Activated T-helper 2 cell treated with anti-CD3 and anti-CD28 coated beads, Interferon-gamma antibody, Interleukin-2, Interleukin-4, amounts not matched to agents 10 μg/mL and 5 μg/mL and 100 μg/mL, durations not matched to agents 14 hours and 24 hours and 36 hours (primary cell): ENCODE measurements around the gene NLN. TPM values are rescaled to one million over a fixed set of nuclear protein-coding genes. Genes with fewer than 3 reads are reported as not detected.
"Not testable (repeated sequence)": the region's sequence is repeated elsewhere in the genome, so short reads cannot be mapped to it uniquely, and the experiment has no call there.

Experiments used
- DNase-seq: peaks from one replicate; pipeline ENCODE4 v3.0.0; 2021; ENCODE audit warnings: low spot score
- H3K27ac Mint-ChIP-seq: one replicate; pipeline ENCODE4 v1.8.0; 2021; ENCODE audit warnings: mixed read lengths
- H3K27me3 Mint-ChIP-seq: one replicate; pipeline ENCODE4 v1.8.0; 2021; ENCODE audit warnings: low read depth, mixed read lengths
- H3K36me3 Mint-ChIP-seq: one replicate; pipeline ENCODE4 v1.8.0; 2021; ENCODE audit warnings: low read depth, mixed read lengths
- H3K4me1 Mint-ChIP-seq: one replicate; pipeline ENCODE4 v1.8.0; 2021; ENCODE audit warnings: low read depth, mixed read lengths
- H3K4me3 Mint-ChIP-seq: one replicate; pipeline ENCODE4 v1.8.0; 2021; ENCODE audit warnings: low read depth, mild to moderate bottlenecking, moderate library complexity, mixed read lengths
- H3K9me3 Mint-ChIP-seq: one replicate; pipeline ENCODE4 v1.8.0; 2021; ENCODE audit warnings: mixed read lengths
- intact Hi-C: fragments of 100-400 bp; cut with micrococcal nuclease; formaldehyde crosslinking; loops from one replicate; pipeline ENCODE4 v1.15.1; 2023
- total RNA-seq: library from RNA; stranded (reverse); gene quantifications from 2 replicates; pipeline ENCODE4 v1.2.3, GENCODE V29; 2022

NLN gene
- total RNA-seq, 1 donor from 2014 or later, result 22.5 TPM

GRCh38 chr5:65862384-65862783 is 140.4 kb downstream of the NLN start:
- Mint-ChIP-seq H3K4me1 (peaks cover 8% of the 10 kb centered on the region), H3K27me3 (peaks cover 6% of the 10 kb centered on the region), H3K4me3 (no peak overlapping the region), H3K36me3 (no peaks in the 10 kb centered on the region), H3K27ac (no peak overlapping the region), H3K9me3 (no peaks in the 10 kb centered on the region)
- intact Hi-C loops, result no loop called here
- no peak for DNase-seq

- intact Hi-C loops, result no loop called here
- peaks cover 11% of the 10 kb centered on the region for H3K4me1 Mint-ChIP-seq
- no peaks in the 10 kb centered on the region for H3K36me3 Mint-ChIP-seq
- peaks cover 5% of the 10 kb centered on the region for H3K27me3 Mint-ChIP-seq
- no peak for DNase-seq
- H3K27ac Mint-ChIP-seq, result no peak overlapping the region
- H3K4me3 Mint-ChIP-seq, result no peak overlapping the region
- H3K9me3 Mint-ChIP-seq, result no peaks in the 10 kb centered on the region
Observed at GRCh38 chr5:65863747-65864146, 141.7 kb downstream of the NLN start.

- H3K4me3 Mint-ChIP-seq, result no peak overlapping the region
- H3K27ac Mint-ChIP-seq, result no peak overlapping the region
- peaks cover 4% of the 10 kb centered on the region for H3K27me3 Mint-ChIP-seq
- H3K9me3 Mint-ChIP-seq, result peaks cover 5% of the 10 kb centered on the region
- intact Hi-C loops, result no loop called here
- no peaks in the 10 kb centered on the region for H3K36me3 Mint-ChIP-seq
- no peak for DNase-seq
- H3K4me1 Mint-ChIP-seq, result peaks cover 11% of the 10 kb centered on the region
Observed at GRCh38 chr5:65866837-65867521, 145.0 kb downstream of the NLN start.

- Mint-ChIP-seq H3K9me3 (peaks cover 5% of the 10 kb centered on the region), H3K36me3 (no peaks in the 10 kb centered on the region), H3K4me1 (peaks cover 11% of the 10 kb centered on the region), H3K27ac (no peak overlapping the region), H3K4me3 (no peak overlapping the region), H3K27me3 (peaks cover 2% of the 10 kb centered on the region)
- DNase-seq, result no peak
- intact Hi-C loops, result no loop called here
Observed at GRCh38 chr5:65867542-65868195, 145.7 kb downstream of the NLN start.

GRCh38 chr5:65868509-65868908 is 146.5 kb downstream of the NLN start:
- intact Hi-C loops, result no loop called here
- peaks cover 5% of the 10 kb centered on the region for H3K9me3 Mint-ChIP-seq
- no peak overlapping the region for H3K4me3 Mint-ChIP-seq
- peaks cover 11% of the 10 kb centered on the region for H3K4me1 Mint-ChIP-seq
- no peaks in the 10 kb centered on the region for H3K27me3 Mint-ChIP-seq
- no peaks in the 10 kb centered on the region for H3K36me3 Mint-ChIP-seq
- no peak overlapping the region for H3K27ac Mint-ChIP-seq
- no peak for DNase-seq

- H3K36me3 Mint-ChIP-seq, result no peaks in the 10 kb centered on the region
- H3K9me3 Mint-ChIP-seq, result peaks cover 5% of the 10 kb centered on the region
- H3K4me3 Mint-ChIP-seq, result no peak overlapping the region
- H3K27ac Mint-ChIP-seq, result no peak overlapping the region
- no peaks in the 10 kb centered on the region for H3K27me3 Mint-ChIP-seq
- intact Hi-C loops, result no loop called here
- no peak for DNase-seq
- peaks cover 11% of the 10 kb centered on the region for H3K4me1 Mint-ChIP-seq
Observed at GRCh38 chr5:65871182-65871581, 149.2 kb downstream of the NLN start.

- intact Hi-C loops, DNase-seq, H3K36me3 Mint-ChIP-seq, H3K4me3 Mint-ChIP-seq, H3K4me1 Mint-ChIP-seq, H3K27me3 Mint-ChIP-seq, H3K9me3 Mint-ChIP-seq, H3K27ac Mint-ChIP-seq: not testable (repeated sequence)
Observed at GRCh38 chr5:65871776-65872175, 149.8 kb downstream of the NLN start.

GRCh38 chr5:65873181-65873750 is 151.3 kb downstream of the NLN start:
- no peak for DNase-seq
- Mint-ChIP-seq H3K27ac (no peak overlapping the region), H3K36me3 (no peaks in the 10 kb centered on the region), H3K4me1 (no peaks in the 10 kb centered on the region), H3K27me3 (no peaks in the 10 kb centered on the region), H3K9me3 (peaks cover 5% of the 10 kb centered on the region), H3K4me3 (no peak overlapping the region)
- intact Hi-C loops, result no loop called here

GRCh38 chr5:65874241-65874640 is 152.2 kb downstream of the NLN start:
- DNase-seq, result no peak
- Mint-ChIP-seq H3K4me3 (no peak overlapping the region), H3K4me1 (no peaks in the 10 kb centered on the region), H3K9me3 (peaks cover 9% of the 10 kb centered on the region), H3K27me3 (no peaks in the 10 kb centered on the region), H3K27ac (no peak overlapping the region), H3K36me3 (no peaks in the 10 kb centered on the region)
- intact Hi-C loops, result no loop called here

GRCh38 chr5:65876496-65876895 is 154.5 kb downstream of the NLN start:
- intact Hi-C loops, result no loop called here
- no peak for DNase-seq
- H3K9me3 Mint-ChIP-seq, result peaks cover 7% of the 10 kb centered on the region

GRCh38 chr5:65876970-65877369 is 155.0 kb downstream of the NLN start:
- Mint-ChIP-seq H3K27me3 (no peaks in the 10 kb centered on the region), H3K36me3 (no peaks in the 10 kb centered on the region), H3K4me1 (peaks cover 2% of the 10 kb centered on the region), H3K4me3 (no peak overlapping the region), H3K9me3 (peaks cover 4% of the 10 kb centered on the region), H3K27ac (no peak overlapping the region)
- intact Hi-C loops, result no loop called here
- no peak for DNase-seq

More at GRCh38 chr5:65876496-65876895, 154.5 kb downstream of the NLN start:
- Mint-ChIP-seq H3K36me3 (no peaks in the 10 kb centered on the region), H3K4me3 (no peak overlapping the region), H3K4me1 (peaks cover 2% of the 10 kb centered on the region), H3K27ac (no peak overlapping the region), H3K27me3 (no peaks in the 10 kb centered on the region)
